ENCODE measurements around the gene POMT2.

POMT2 gene

DNA sequence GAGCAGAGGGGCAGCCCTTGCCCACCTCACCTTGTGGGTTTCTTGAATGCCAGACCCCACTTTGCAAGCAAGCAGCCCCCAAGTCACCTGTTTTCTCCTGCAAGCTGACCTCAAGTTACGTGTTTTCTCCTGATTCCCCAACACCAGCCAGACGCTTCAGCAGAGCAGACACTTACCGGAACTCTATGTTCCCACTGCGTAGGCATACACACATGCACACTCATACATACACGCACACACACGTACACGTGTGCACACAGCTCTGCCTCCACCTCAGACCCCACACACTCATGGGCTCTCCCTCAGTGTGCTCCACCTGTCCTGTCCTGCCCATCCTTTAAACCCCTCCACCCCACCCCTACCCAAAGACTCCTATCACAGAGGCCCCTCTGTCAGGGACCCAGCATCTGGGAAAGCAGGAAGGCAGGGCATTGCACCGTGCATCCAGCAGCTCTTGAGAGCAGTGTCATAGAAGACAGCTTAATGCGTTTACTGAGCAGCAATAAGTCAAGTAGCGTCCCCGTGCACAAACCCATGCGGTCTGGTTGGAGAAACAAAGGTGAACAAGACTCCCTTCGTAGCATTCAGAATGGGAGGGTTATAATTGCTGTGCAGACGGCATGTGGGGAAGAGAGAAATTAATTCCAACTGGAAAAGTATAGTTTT is 94.7 kb downstream of the POMT2 start:
- TF ChIP-seq POLR2AphosphoS5 (IDR thresholded peaks at IDR 0.05; ENCODE audit: low read depth, low read length) (no peak), TAF1 (IDR thresholded peaks at IDR 0.05; ENCODE audit: borderline replicate concordance, insufficient read depth, low read length) (no peak), SIN3A (IDR thresholded peaks at IDR 0.05; ENCODE audit: borderline replicate concordance, insufficient read depth, low read length) (no peak), REST (IDR thresholded peaks at IDR 0.05; ENCODE audit: insufficient read depth in 1 of 2, low read depth in 2 of 2, low read length in 2 of 2) (no peak), FOXP2 (optimal IDR thresholded peaks at IDR 0.05; ENCODE audit: borderline replicate concordance, extremely low read depth, extremely low read length, insufficient read depth) (no peak)

- no peak for TF ChIP-seq SIN3A (IDR thresholded peaks at IDR 0.05; ENCODE audit: borderline replicate concordance, insufficient read depth, low read length)
- TF ChIP-seq TAF1 (IDR thresholded peaks at IDR 0.05; ENCODE audit: borderline replicate concordance, insufficient read depth, low read length) = no peak
- no peak for TF ChIP-seq POLR2AphosphoS5 (IDR thresholded peaks at IDR 0.05; ENCODE audit: low read depth, low read length)
- TF ChIP-seq REST (IDR thresholded peaks at IDR 0.05; ENCODE audit: insufficient read depth in 1 of 2, low read depth in 2 of 2, low read length in 2 of 2) = no peak
- no peak for TF ChIP-seq FOXP2 (optimal IDR thresholded peaks at IDR 0.05; ENCODE audit: borderline replicate concordance, extremely low read depth, extremely low read length, insufficient read depth)
Observed at GRCh38 chr14:77225254-77225653, 95.4 kb downstream of the POMT2 start.

Measured in PFSK-1 (cell line).